Tibial nerve (tissue), 4 donors: ENCODE measurements around the gene GOPC. TPM values are rescaled to one million over a fixed set of nuclear protein-coding genes. Genes with fewer than 3 reads are reported as not detected.
"Not testable (repeated sequence)": the region's sequence is repeated elsewhere in the genome, so short reads cannot be mapped to it uniquely, and the experiment has no call there.

Experiments used
- DNase-seq, 2 donors: peaks; one replicate each; pipeline ENCODE4 v3.0.0-alpha.2; 2019; ENCODE audit warnings: low spot score in 2 of 2
- H3K27ac ChIP-seq, 4 donors: fragments of 200-600 bp; sonication (generic) in 3 of 4; one replicate each; pipeline ENCODE4 v1.5.1; 2017 to 2019; ENCODE audit warnings: mild to moderate bottlenecking in 1 of 4
- H3K27me3 ChIP-seq, 2 donors: fragments of 200-600 bp; sonication (generic) in 1 of 2; one replicate each; pipeline versions ENCODE4 v1.5.1 to v1.6.0; 2017 to 2019
- H3K36me3 ChIP-seq, 3 donors: fragments of 200-600 bp; sonication (generic); one replicate each; pipeline ENCODE4 v1.5.1; 2018 to 2019
- H3K4me1 ChIP-seq, 4 donors: fragments of 200-600 bp; sonication (generic) in 3 of 4; one replicate each; pipeline ENCODE4 v1.5.1; 2017 to 2019
- H3K4me3 ChIP-seq, 4 donors: fragments of 200-600 bp; sonication (generic) in 3 of 4; one replicate each; pipeline ENCODE4 v1.5.1; 2017 to 2019; ENCODE audit warnings: mild to moderate bottlenecking in 1 of 4, moderate library complexity in 1 of 4
- H3K9me3 ChIP-seq, 4 donors: fragments of 200-600 bp; sonication (generic) in 3 of 4; one replicate each; pipeline ENCODE4 v1.5.1; 2017 to 2019
- EP300 ChIP-seq, 2 donors: sonication (generic); formaldehyde crosslinking; IDR thresholded peaks; one replicate each; pipeline ENCODE4 v1.6.1; 2017; ENCODE audit warnings: antibody characterized with exemption in 2 of 2, mild to moderate bottlenecking in 1 of 2
- POLR2A ChIP-seq, 2 donors: fragments of 450-650 bp; IDR thresholded peaks; one replicate each; pipeline ENCODE4 v1.6.1; 2017; ENCODE audit warnings: antibody characterized with exemption in 2 of 2, mild to moderate bottlenecking in 2 of 2, moderate library complexity in 2 of 2
- WGBS, 2 donors: methylation state at CpG; one replicate each; pipeline ENCODE4 v1.1.5; 2018; 5-methylcytosine and 5-hydroxymethylcytosine counted together
- total RNA-seq, 4 donors: library from RNA; depleted of rRNA; stranded (reverse); fragments of >200 nt; gene quantifications; one replicate each; pipeline ENCODE4 v1.1.0, GENCODE V29; 2016
- TF ChIP-seq, protein P1 (sequence below), 5 experiments: fragments of 200-600 bp in 3 of 5; fragments of 450-650 bp in 2 of 5; sonication (generic) in 3 of 5; IDR thresholded peaks; one replicate each; pipeline ENCODE4 v1.5.1; 2016 to 2019; ENCODE audit warnings: antibody characterized with exemption in 5 of 5, mild to moderate bottlenecking in 3 of 5, moderate library complexity in 2 of 5

Gene GOPC
- total RNA-seq, 4 donors from 2014 or later: 25.5 to 34.1 (median 31.0) TPM

DNA sequence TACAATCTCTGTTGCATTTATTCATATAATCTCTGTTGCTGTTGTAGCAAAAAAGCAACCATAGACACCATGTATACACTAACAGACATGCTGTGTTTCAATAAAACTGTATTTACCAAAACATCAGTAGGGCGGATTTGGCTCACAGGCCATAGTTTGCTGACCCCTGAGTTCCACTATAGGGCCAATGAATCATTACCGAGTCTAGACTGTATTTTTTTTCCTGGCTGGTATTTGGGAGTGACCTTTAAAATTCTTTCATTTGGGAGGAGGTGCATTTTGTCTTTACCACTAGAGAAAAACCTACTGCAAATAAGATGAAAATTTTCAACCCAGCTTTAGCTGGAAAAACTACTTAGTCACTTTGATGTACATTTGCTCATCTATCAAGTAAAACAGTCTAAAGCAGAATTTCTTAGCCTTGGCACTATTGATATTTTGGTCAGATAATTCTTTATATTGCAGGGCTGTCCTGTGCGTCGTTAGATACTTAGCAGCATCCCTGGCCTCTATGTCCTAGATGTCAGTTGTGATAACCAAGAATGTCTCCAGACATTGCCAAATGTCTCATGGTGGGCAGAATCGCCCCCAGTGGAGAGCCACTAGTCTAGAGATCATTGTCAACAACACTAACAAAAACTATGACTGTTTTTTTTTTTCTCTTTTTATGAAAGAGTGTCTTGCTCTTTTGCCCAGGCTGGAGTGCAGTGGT lies 80.4 kb downstream of the GOPC start:
- Histone ChIP-seq H3K4me1 (peaks cover 0 to 4% (median 0%) of the 10 kb centered on the region in 4 donors), H3K4me3 (no peak overlapping the region), H3K9me3 (no peaks in the 10 kb centered on the region), H3K36me3 (peaks cover 0 to 12% (median 0%) of the 10 kb centered on the region in 3 donors), H3K27me3 (no peaks in the 10 kb centered on the region), H3K27ac (no peak overlapping the region)
- TF ChIP-seq POLR2A (IDR thresholded peaks at IDR 0.05) (no peak), EP300 (IDR thresholded peaks at IDR 0.05) (no peak)
- TF ChIP-seq, protein P1, sequence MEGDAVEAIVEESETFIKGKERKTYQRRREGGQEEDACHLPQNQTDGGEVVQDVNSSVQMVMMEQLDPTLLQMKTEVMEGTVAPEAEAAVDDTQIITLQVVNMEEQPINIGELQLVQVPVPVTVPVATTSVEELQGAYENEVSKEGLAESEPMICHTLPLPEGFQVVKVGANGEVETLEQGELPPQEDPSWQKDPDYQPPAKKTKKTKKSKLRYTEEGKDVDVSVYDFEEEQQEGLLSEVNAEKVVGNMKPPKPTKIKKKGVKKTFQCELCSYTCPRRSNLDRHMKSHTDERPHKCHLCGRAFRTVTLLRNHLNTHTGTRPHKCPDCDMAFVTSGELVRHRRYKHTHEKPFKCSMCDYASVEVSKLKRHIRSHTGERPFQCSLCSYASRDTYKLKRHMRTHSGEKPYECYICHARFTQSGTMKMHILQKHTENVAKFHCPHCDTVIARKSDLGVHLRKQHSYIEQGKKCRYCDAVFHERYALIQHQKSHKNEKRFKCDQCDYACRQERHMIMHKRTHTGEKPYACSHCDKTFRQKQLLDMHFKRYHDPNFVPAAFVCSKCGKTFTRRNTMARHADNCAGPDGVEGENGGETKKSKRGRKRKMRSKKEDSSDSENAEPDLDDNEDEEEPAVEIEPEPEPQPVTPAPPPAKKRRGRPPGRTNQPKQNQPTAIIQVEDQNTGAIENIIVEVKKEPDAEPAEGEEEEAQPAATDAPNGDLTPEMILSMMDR (IDR thresholded peaks at IDR 0.05): no peak
- DNase-seq: no peak
- 69 to 78% methylated on average over 5 of the region's 5 CpGs for WGBS, 2 donors

DNA sequence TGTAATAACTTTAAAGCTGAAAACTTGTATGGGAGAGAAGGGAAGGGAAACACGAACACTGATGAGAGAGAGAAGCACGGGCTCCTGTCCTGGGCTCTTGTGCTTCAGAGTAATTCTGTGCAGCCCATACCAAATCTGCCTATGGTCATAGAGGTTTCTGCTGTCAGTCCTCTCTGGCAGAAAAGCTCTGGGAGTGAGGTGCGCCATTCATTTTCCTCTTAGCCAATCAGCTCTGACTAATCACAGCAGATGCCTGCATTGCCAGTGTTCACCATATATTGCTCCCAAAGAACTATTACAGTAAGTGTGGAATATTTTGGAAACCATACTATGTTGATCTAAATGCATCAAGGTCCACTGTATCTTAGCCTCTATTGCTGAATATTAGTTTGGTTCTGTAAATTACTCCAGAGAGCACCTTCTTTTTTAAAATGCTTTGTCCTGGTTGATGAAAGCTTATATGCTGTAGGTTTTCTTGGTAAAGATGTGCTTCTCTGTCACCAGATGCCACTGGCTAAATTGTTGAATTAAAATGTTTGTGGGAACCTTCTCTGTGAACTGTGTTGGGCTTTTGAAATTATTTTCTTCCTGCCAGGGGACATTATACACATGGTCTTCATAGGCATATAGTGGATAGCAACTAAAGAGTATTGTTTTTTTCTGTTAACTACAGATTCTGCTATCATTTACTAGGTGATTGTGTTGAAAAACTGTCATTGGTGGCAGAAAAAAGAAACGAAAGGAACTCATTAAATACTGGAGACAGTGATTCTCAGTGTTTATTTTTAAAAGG lies 81.5 kb downstream of the GOPC start:
- no peak overlapping the region for H3K4me3 ChIP-seq
- H3K27ac ChIP-seq: no peak overlapping the region
- DNase-seq: no peak
- WGBS, 2 donors: 82 to 89% methylated on average over 4 of the region's 4 CpGs
- H3K9me3 ChIP-seq: no peaks in the 10 kb centered on the region
- peaks cover 0 to 12% (median 0%) of the 10 kb centered on the region in 3 donors for H3K36me3 ChIP-seq
- TF ChIP-seq, protein P1 (IDR thresholded peaks at IDR 0.05): no peak
- TF ChIP-seq EP300 (IDR thresholded peaks at IDR 0.05): no peak
- TF ChIP-seq POLR2A (IDR thresholded peaks at IDR 0.05): no peak
- H3K4me1 ChIP-seq: peaks cover 0 to 4% (median 0%) of the 10 kb centered on the region in 4 donors
- no peaks in the 10 kb centered on the region for H3K27me3 ChIP-seq

DNA sequence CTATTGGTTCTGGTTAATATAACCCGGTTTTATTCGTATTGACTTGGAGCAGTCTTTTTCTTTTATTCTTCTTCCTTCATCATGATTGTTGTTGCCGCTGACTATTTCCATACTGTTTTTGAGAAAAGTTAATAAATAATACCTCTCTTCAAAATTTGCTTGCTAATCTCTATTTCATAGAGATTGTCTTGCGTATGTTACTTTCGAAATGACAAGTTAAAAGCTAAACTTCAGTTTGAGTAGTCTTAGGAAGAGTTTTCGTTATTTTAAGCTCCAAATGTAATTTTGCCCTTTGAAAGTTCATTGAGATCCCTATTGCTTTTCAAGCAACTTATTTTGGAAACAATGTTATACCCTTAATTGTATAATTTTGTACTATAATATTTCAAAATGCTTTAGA lies 83.4 kb downstream of the GOPC start:
- H3K36me3 ChIP-seq: peaks cover 0 to 12% (median 0%) of the 10 kb centered on the region in 3 donors
- WGBS, 2 donors: 96 to 97% methylated on average over 6 of the region's 6 CpGs
- no peak overlapping the region for H3K4me3 ChIP-seq
- H3K9me3 ChIP-seq: no peaks in the 10 kb centered on the region
- TF ChIP-seq, protein P1 (IDR thresholded peaks at IDR 0.05): no peak
- no peak for TF ChIP-seq EP300 (IDR thresholded peaks at IDR 0.05)
- no peak for TF ChIP-seq POLR2A (IDR thresholded peaks at IDR 0.05)
- no peak overlapping the region for H3K27ac ChIP-seq
- DNase-seq: no peak
- H3K27me3 ChIP-seq: no peaks in the 10 kb centered on the region
- peaks cover 0 to 4% (median 0%) of the 10 kb centered on the region in 4 donors for H3K4me1 ChIP-seq

DNA sequence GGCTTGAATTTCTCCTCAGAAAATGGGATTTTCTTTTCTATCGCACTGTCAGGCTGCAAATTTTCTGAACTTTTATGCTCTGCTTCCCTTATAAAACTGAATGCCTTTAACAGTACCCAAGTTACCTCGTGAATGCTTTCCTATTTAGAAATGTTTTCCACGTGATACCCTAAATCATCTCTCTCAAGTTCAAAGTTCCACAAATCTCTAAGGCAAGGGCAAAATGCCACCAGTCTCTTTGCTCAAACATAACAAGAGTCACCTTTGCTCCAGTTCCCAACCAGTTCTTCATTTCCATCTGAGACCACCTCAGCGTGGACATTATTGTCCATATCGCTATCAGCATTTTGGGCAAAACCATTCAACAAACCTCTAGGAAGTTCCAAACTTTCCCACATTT lies 84.3 kb downstream of the GOPC start:
- not testable (repeated sequence) for H3K9me3 ChIP-seq, H3K4me3 ChIP-seq, H3K4me1 ChIP-seq, DNase-seq, H3K27ac ChIP-seq, H3K27me3 ChIP-seq
- 90 to 96% methylated on average over 5 of the region's 5 CpGs for WGBS, 2 donors
- peaks cover 0 to 12% (median 0%) of the 10 kb centered on the region in 3 donors for H3K36me3 ChIP-seq

DNA sequence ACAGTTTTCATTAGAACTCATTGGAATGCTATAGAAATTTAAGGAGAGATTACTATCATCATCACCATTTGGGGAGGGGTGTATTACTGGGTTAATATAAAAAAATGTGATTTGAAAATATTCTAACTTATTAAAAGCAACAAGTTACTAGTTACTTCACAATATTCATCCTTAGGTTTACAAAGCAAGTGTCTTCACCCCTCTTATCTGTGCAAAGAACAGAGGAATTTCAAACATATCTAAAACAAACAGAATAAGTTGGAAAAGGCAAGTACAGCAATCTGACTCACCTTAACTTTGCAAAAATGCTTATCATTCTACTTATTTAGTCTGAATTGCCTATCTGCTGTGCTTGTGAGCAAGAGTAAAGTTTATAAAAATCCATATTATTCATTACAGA lies 87.0 kb downstream of the GOPC start:
- Histone ChIP-seq H3K36me3 (peaks cover 0 to 9% (median 0%) of the 10 kb centered on the region in 3 donors), H3K27ac (no peak overlapping the region), H3K27me3 (no peaks in the 10 kb centered on the region), H3K4me3 (no peak overlapping the region), H3K4me1 (no peaks in the 10 kb centered on the region), H3K9me3 (no peaks in the 10 kb centered on the region)
- DNase-seq: no peak
- TF ChIP-seq POLR2A (IDR thresholded peaks at IDR 0.05): no peak
- no peak for TF ChIP-seq EP300 (IDR thresholded peaks at IDR 0.05)
- TF ChIP-seq, protein P1 (IDR thresholded peaks at IDR 0.05): no peak
